NCI-H128 (cell line): ENCODE measurements around the gene ASB10.

Experiments
- DNase-seq: peaks from one replicate; lab custom pipeline; 2025; ENCODE audit not compliant: unreplicated experiment; lab: John Stamatoyannopoulos, UW

ASB10 gene

GRCh38 chr7:151186640-151187408 lies at the start of gene ASB10:
Gene ASB10 (minus strand): TSS chr7:151187250. CDS start chr7:151187130, 120 bp downstream.
- no peak for DNase-seq

- DNase-seq = no peak
Measured at GRCh38 chr7:151236406-151236805, 49.4 kb upstream of the ASB10 start.

GRCh38 chr7:151235091-151235787 lies 48.2 kb upstream of the ASB10 start:
- DNase-seq = no peak

- no peak for DNase-seq
Measured at GRCh38 chr7:151233804-151234203, 46.8 kb upstream of the ASB10 start.

GRCh38 chr7:151232917-151233701 lies 46.1 kb upstream of the ASB10 start:
- DNase-seq = no peak

- DNase-seq = peak; percentile 73
Measured at GRCh38 chr7:151232091-151232916, 45.3 kb upstream of the ASB10 start, which contains the start of gene CHPF2. Gene CHPF2 (plus strand): TSS chr7:151232483. CDS start chr7:151234012, 1,529 bp downstream.

- no peak for DNase-seq
Measured at GRCh38 chr7:151231080-151231479, 44.0 kb upstream of the ASB10 start.

- DNase-seq = no peak
Measured at GRCh38 chr7:151229249-151229648, 42.2 kb upstream of the ASB10 start.

GRCh38 chr7:151228024-151228866 lies 41.2 kb upstream of the ASB10 start:
- DNase-seq = no peak

- DNase-seq = peak; percentile 91
Measured at GRCh38 chr7:151226875-151227782, 40.1 kb upstream of the ASB10 start, which contains the start of gene ABCF2. Gene ABCF2 (minus strand): TSS chr7:151227205. CDS start chr7:151226458, 747 bp downstream.

- no peak for DNase-seq
Measured at GRCh38 chr7:151226560-151226874, 39.5 kb upstream of the ASB10 start.

GRCh38 chr7:151225948-151226510 lies 39.0 kb upstream of the ASB10 start:
- DNase-seq = no peak

GRCh38 chr7:151223728-151224127 lies 36.7 kb upstream of the ASB10 start:
- DNase-seq = no peak

GRCh38 chr7:151218170-151218569 lies 31.1 kb upstream of the ASB10 start:
- DNase-seq = no peak

- no peak for DNase-seq
Measured at GRCh38 chr7:151215396-151215795, 28.3 kb upstream of the ASB10 start.

- DNase-seq = no peak
Measured at GRCh38 chr7:151213826-151214225, 26.8 kb upstream of the ASB10 start.

GRCh38 chr7:151212626-151213025 lies 25.6 kb upstream of the ASB10 start:
- no peak for DNase-seq

GRCh38 chr7:151211155-151211772 lies 24.2 kb upstream of the ASB10 start:
- no peak for DNase-seq
